ENCODE measurements around the gene FMN1.

FMN1 gene

GRCh38 chr15:33029109-33029652 is 165.3 kb downstream of the FMN1 start:
- Histone ChIP-seq H3K9ac (ENCODE audit: low read depth, low read length) (no peak overlapping the region), H3K27me3 (ENCODE audit: insufficient read depth, low read length) (no peaks in the 10 kb centered on the region), H3K4me3 (ENCODE audit: low read length) (no peak overlapping the region), H3K36me3 (ENCODE audit: insufficient read depth, low read length) (no peaks in the 10 kb centered on the region), H3K9me3 (ENCODE audit: insufficient read depth, low read depth, low read length) (no peaks in the 10 kb centered on the region), H3K4me1 (ENCODE audit: insufficient read depth, low read length) (no peaks in the 10 kb centered on the region), H3K27ac (ENCODE audit: low read depth, low read length) (no peak overlapping the region)
- WGBS, result 93% methylated on average over 5 of the region's 5 CpGs

DNA sequence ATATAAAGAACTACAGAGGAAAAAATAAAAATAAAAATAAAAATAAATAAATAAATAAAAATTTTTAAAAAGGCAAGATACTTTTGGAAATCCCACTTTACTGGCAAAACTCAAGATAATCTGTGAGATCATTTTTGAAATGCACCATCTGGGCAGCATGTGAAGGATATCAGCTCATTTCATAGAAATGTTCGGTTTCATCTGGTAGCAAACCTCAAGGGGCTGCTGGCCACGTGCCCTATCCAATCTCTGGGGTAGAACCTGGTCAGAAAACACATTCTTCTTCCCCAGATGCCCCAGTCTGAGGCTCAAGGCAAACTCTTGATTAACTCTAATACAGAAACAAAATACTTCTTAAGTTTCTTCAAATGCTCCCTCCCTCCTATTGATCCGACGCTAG is 166.0 kb downstream of the FMN1 start:
- H3K9ac ChIP-seq (ENCODE audit: low read depth, low read length), result no peak overlapping the region
- H3K4me3 ChIP-seq (ENCODE audit: low read length), result no peak overlapping the region
- no peaks in the 10 kb centered on the region for H3K9me3 ChIP-seq (ENCODE audit: insufficient read depth, low read depth, low read length)
- H3K27ac ChIP-seq (ENCODE audit: low read depth, low read length), result no peak overlapping the region
- no peaks in the 10 kb centered on the region for H3K36me3 ChIP-seq (ENCODE audit: insufficient read depth, low read length)
- no peaks in the 10 kb centered on the region for H3K27me3 ChIP-seq (ENCODE audit: insufficient read depth, low read length)
- WGBS, result 92% methylated on average over 2 of the region's 4 CpGs
- H3K4me1 ChIP-seq (ENCODE audit: insufficient read depth, low read length), result no peaks in the 10 kb centered on the region

DNA sequence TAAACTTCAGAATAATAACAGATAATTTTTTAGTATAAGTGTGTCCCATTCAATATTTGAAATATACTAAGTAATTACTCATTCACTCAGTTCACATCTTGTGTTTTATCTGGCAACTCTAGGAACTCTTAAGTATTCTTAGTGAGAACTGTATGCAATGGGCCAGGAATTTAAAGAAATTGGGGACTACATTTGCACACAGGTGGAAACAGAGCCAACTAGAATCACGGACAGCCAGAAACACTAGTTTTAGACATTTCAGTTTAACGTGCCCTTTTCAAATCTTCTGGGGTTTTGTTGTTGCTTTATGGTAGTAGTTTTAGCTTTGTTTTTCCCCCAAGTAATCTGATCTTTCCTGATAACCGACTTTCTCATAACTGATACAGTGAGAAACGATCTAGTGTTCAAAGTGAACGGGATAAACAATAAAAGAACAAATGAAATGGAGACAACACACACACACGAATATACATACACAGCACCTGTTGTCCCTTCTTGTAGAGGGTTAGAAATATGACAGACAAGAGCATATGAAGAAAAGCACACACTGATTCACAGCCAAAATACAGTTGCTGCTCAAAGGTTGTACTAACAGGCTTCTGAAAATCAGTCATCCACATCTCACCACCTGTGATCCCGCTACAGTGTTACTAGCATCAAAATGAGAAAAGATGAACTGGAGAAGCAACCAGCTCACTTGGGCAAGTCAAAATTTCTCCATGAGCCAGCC is 167.0 kb downstream of the FMN1 start:
- H3K4me1 ChIP-seq (ENCODE audit: insufficient read depth, low read length), result peaks cover 10% of the 10 kb centered on the region
- H3K27ac ChIP-seq (ENCODE audit: low read depth, low read length), result no peak overlapping the region
- H3K36me3 ChIP-seq (ENCODE audit: insufficient read depth, low read length), result no peaks in the 10 kb centered on the region
- no peak overlapping the region for H3K9ac ChIP-seq (ENCODE audit: low read depth, low read length)
- WGBS, result 97% methylated on average over 3 of the region's 7 CpGs
- no peak overlapping the region for H3K4me3 ChIP-seq (ENCODE audit: low read length)
- H3K27me3 ChIP-seq (ENCODE audit: insufficient read depth, low read length), result no peaks in the 10 kb centered on the region
- H3K9me3 ChIP-seq (ENCODE audit: insufficient read depth, low read depth, low read length), result no peaks in the 10 kb centered on the region

DNA sequence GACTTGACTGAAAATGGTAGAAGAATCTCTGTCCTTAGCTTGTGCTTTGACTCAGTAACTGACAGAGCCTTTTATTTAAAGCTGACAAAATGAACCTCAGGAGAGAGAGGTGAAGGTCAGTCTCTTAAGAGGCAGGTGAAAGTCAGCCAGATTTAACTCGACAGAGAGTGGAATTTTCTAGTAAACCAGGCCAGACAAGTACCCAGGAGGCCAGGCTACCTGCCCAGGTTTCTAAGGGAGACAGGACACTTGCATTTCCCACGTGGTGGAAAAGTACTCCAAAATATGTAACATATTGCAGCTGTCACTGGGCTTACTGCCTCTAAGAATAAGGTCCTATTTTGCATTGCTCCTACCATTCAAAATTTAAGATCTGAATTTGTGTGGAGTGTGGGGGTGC is 167.9 kb downstream of the FMN1 start:
- H3K4me3 ChIP-seq (ENCODE audit: low read length), result no peak overlapping the region
- no peak overlapping the region for H3K9ac ChIP-seq (ENCODE audit: low read depth, low read length)
- no peak overlapping the region for H3K27ac ChIP-seq (ENCODE audit: low read depth, low read length)
- H3K4me1 ChIP-seq (ENCODE audit: insufficient read depth, low read length), result peaks cover 16% of the 10 kb centered on the region
- no peaks in the 10 kb centered on the region for H3K9me3 ChIP-seq (ENCODE audit: insufficient read depth, low read depth, low read length)
- no peaks in the 10 kb centered on the region for H3K36me3 ChIP-seq (ENCODE audit: insufficient read depth, low read length)
- no peaks in the 10 kb centered on the region for H3K27me3 ChIP-seq (ENCODE audit: insufficient read depth, low read length)
- WGBS, result 63% methylated on average over 2 of the region's 2 CpGs

- no peaks in the 10 kb centered on the region for H3K27me3 ChIP-seq (ENCODE audit: insufficient read depth, low read length)
- no peaks in the 10 kb centered on the region for H3K9me3 ChIP-seq (ENCODE audit: insufficient read depth, low read depth, low read length)
- H3K4me1 ChIP-seq (ENCODE audit: insufficient read depth, low read length), result peaks cover 16% of the 10 kb centered on the region
- H3K27ac ChIP-seq (ENCODE audit: low read depth, low read length), result peak overlapping the region; percentile 34; the same call in 1 of the 2 replicates
- 54% methylated on average over 2 of the region's 2 CpGs for WGBS
- H3K9ac ChIP-seq (ENCODE audit: low read depth, low read length), result no peak overlapping the region
- no peaks in the 10 kb centered on the region for H3K36me3 ChIP-seq (ENCODE audit: insufficient read depth, low read length)
- H3K4me3 ChIP-seq (ENCODE audit: low read length), result no peak overlapping the region
Measured at GRCh38 chr15:33022629-33023028, 171.9 kb downstream of the FMN1 start.

- Histone ChIP-seq H3K4me1 (ENCODE audit: insufficient read depth, low read length) (peaks cover 16% of the 10 kb centered on the region), H3K27me3 (ENCODE audit: insufficient read depth, low read length) (no peaks in the 10 kb centered on the region), H3K4me3 (ENCODE audit: low read length) (no peak overlapping the region), H3K27ac (ENCODE audit: low read depth, low read length) (no peak overlapping the region), H3K9me3 (ENCODE audit: insufficient read depth, low read depth, low read length) (no peaks in the 10 kb centered on the region), H3K36me3 (ENCODE audit: insufficient read depth, low read length) (no peaks in the 10 kb centered on the region), H3K9ac (ENCODE audit: low read depth, low read length) (no peak overlapping the region)
- 61% methylated on average over 2 of the region's 4 CpGs for WGBS
Measured at GRCh38 chr15:33021806-33022389, 172.6 kb downstream of the FMN1 start.

DNA sequence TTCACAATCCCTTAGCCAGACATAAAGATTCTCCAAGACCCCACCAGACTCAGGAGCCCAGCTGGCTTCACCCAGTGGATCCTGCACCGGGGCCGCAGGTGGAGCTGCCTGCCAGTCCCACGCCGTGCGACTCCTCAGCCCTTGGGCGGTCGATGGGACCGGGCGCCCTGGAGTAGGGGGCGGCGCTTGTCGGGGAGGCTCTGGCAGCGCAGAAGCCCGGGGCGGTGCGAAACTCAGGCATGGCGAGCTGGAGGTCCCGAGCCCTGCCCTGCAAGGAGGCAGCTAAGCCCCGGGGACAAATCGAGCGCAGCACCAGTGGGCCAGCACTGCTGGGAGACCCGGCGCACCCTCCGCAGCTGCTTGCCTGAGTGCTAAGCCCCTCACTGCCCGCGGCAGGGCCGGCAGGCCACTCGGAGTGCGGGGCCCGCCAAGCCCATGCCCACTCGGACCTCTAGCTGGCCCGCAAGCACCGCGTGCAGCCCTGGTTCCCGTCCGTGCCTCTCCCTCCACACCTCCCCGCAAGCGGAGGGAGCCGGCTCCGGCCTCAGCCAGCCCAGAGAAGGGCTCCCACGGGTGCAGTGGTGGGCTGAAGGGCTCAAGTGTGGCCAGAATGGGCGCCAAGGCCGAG is 175.0 kb downstream of the FMN1 start:
- Histone ChIP-seq H3K27ac (ENCODE audit: low read depth, low read length) (no peak overlapping the region), H3K27me3 (ENCODE audit: insufficient read depth, low read length) (no peaks in the 10 kb centered on the region), H3K36me3 (ENCODE audit: insufficient read depth, low read length) (no peaks in the 10 kb centered on the region), H3K9ac (ENCODE audit: low read depth, low read length) (no peak overlapping the region), H3K9me3 (ENCODE audit: insufficient read depth, low read depth, low read length) (no peaks in the 10 kb centered on the region), H3K4me1 (ENCODE audit: insufficient read depth, low read length) (peaks cover 17% of the 10 kb centered on the region), H3K4me3 (ENCODE audit: low read length) (no peak overlapping the region)
- WGBS, result 94% methylated on average over 43 of the region's 43 CpGs

DNA sequence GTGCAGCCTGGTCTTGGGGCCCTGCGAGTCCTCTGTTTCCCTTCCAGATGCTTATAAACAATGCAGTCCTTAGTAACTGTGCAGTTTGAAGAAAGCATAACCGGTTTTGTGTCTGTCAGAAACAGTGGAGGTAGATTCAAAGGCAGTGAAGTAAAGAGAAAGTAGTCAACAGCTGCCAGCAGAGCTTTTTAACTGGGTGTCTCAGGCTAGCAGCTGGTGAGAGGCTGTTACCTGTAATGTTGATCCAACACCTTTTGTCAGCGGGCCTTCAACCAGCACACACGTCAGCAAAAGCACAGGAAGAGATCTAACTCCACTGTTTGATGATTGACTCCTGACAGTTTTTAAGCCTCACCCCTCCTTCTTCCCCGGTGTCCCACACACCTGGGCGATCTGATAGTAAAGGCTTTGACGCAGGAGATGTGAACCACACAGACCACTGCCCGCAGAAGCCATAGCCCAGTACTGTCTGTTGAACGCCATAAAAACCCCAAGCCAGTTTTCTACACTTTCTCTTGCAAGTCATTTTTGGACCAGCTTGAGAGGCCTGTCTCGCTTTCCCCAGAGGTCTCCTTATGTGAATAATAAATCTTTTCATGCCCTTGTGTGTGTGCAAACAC is 178.0 kb downstream of the FMN1 start:
- no peak overlapping the region for H3K27ac ChIP-seq (ENCODE audit: low read depth, low read length)
- no peaks in the 10 kb centered on the region for H3K36me3 ChIP-seq (ENCODE audit: insufficient read depth, low read length)
- H3K4me1 ChIP-seq (ENCODE audit: insufficient read depth, low read length), result peaks cover 7% of the 10 kb centered on the region; the same call in 1 of the 2 replicates
- no peaks in the 10 kb centered on the region for H3K9me3 ChIP-seq (ENCODE audit: insufficient read depth, low read depth, low read length)
- WGBS, result 92% methylated on average over 10 of the region's 10 CpGs
- no peak overlapping the region for H3K9ac ChIP-seq (ENCODE audit: low read depth, low read length)
- H3K27me3 ChIP-seq (ENCODE audit: insufficient read depth, low read length), result no peaks in the 10 kb centered on the region
- no peak overlapping the region for H3K4me3 ChIP-seq (ENCODE audit: low read length)

DNA sequence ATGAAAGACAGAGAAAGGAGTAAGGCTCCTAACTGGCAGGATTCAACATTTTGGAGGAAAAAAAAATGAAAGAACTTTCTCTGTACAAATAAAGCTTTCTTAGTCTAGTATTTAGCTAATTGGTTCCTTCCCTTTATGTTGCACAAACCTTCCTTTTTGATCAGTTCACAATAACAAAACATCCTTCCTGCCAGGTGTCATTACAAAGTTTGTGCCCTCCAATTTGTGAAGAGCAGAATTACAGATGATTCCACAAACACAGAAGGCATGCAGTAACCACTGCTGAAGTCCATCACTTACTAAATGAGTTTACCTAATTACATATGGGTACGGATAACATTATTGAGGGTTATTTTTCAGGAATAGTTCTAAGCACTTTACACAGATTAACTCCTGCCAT is 179.9 kb downstream of the FMN1 start:
- WGBS, result no CpG with 5 or more reads among the region's 1 CpG
- Histone ChIP-seq H3K4me1 (ENCODE audit: insufficient read depth, low read length) (peaks cover 7% of the 10 kb centered on the region; the same call in 1 of the 2 replicates), H3K9me3 (ENCODE audit: insufficient read depth, low read depth, low read length) (no peaks in the 10 kb centered on the region), H3K4me3 (ENCODE audit: low read length) (no peak overlapping the region), H3K27ac (ENCODE audit: low read depth, low read length) (no peak overlapping the region), H3K27me3 (ENCODE audit: insufficient read depth, low read length) (no peaks in the 10 kb centered on the region), H3K36me3 (ENCODE audit: insufficient read depth, low read length) (no peaks in the 10 kb centered on the region), H3K9ac (ENCODE audit: low read depth, low read length) (no peak overlapping the region)

DNA sequence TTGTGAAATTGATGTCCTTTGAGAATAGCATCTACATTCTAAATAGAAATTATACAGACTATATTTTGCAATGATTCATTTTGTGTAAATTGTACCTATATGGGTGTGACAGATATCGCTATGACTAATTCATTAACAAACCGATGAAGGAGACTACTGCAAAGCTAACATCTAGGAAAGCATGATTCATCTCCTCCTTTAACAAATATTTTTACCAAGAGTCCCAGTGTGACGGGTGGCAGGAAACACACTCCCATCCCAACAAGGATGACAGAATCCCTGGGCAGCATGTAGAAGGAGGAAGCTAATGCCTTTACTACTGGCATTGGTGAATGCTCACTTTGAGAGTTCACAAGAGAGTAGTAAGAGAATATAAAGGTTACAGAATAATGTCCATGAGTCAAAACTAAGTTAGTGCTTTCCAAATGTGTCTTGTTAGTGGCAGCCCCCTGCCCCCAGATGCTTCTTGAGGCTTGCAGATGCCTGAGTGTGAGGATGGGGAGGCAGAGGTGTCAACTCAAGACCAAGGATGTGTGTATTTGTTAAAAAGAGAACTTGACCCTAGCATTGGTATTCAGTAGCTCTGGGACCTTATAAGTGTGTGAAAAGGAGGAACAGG is 180.6 kb downstream of the FMN1 start:
- H3K4me1 ChIP-seq (ENCODE audit: insufficient read depth, low read length), result peaks cover 8% of the 10 kb centered on the region; the same call in 1 of the 2 replicates
- H3K27me3 ChIP-seq (ENCODE audit: insufficient read depth, low read length), result no peaks in the 10 kb centered on the region
- WGBS, result 88% methylated on average over 3 of the region's 3 CpGs
- no peak overlapping the region for H3K27ac ChIP-seq (ENCODE audit: low read depth, low read length)
- no peaks in the 10 kb centered on the region for H3K36me3 ChIP-seq (ENCODE audit: insufficient read depth, low read length)
- H3K4me3 ChIP-seq (ENCODE audit: low read length), result no peak overlapping the region
- no peaks in the 10 kb centered on the region; the same call in 1 of the 2 replicates for H3K9me3 ChIP-seq (ENCODE audit: insufficient read depth, low read depth, low read length)
- no peak overlapping the region for H3K9ac ChIP-seq (ENCODE audit: low read depth, low read length)
